Measurements from ENCODE around the gene RFX8.
A peak's percentile ranks its signal among the peaks of the same experiment; 100 is the strongest.

RFX8 gene

GRCh38 chr2:101427743-101428142 lies 47.2 kb downstream of the RFX8 start:
- TF ChIP-seq CTCF (IDR thresholded peaks at IDR 0.05; ENCODE audit: borderline replicate concordance, control extremely low read depth, extremely low read depth, insufficient read depth, missing control alignments), result no peak
- DNase-seq (ENCODE audit: low spot score), result no peak
- in situ Hi-C loops (cut with MboI; ENCODE audit: low sequenced_read_pairs, unreplicated experiment), result no loop called here

DNA sequence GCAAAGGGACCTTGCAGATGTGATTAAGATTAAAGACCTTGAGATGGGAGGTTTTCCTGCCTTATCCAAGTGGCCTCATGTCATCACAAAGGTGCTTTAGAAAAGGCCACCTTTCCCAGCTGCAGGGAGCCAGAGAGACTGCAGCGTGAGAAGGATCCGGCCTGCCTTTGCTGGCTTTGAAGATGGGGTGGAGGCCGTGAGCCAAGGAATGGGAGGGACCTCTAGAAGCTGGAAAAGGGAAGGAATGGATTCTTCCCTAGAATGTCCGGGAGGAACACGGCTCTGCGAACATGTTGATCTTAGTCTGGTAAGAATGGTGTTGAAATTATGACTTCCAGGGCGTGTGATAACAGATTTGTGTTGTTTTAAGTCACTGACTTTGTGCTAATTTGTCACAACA lies 47.7 kb downstream of the RFX8 start:
- in situ Hi-C loops (cut with MboI; ENCODE audit: low sequenced_read_pairs, unreplicated experiment), result no loop called here
- no peak for TF ChIP-seq CTCF (IDR thresholded peaks at IDR 0.05; ENCODE audit: borderline replicate concordance, control extremely low read depth, extremely low read depth, insufficient read depth, missing control alignments)

DNA sequence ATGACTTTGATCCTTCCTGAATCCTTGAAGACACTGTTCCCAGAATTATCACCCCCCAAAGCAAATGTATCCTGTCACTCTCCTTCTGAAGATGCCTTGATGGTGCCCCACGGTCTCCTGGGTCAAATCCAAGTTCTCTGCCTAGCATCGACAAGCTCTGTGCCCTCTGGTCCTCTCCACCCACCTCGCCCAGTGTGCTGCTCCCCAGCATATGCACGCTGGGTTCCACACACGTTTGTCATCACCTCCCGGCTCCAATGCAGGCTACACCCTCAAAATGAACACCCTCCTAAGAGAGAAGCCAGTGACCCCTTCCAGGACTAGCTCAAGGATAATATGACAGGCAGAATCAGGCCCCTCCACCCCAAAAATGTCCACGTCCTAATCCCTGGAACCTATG lies 48.1 kb downstream of the RFX8 start:
- no peak for TF ChIP-seq CTCF (IDR thresholded peaks at IDR 0.05; ENCODE audit: borderline replicate concordance, control extremely low read depth, extremely low read depth, insufficient read depth, missing control alignments)
- no peak for DNase-seq (ENCODE audit: low spot score)
- in situ Hi-C loops (cut with MboI; ENCODE audit: low sequenced_read_pairs, unreplicated experiment), result no loop called here

More for the DNA sequence above, 47.7 kb downstream of the RFX8 start:
- DNase-seq (ENCODE audit: low spot score), result no peak

DNA sequence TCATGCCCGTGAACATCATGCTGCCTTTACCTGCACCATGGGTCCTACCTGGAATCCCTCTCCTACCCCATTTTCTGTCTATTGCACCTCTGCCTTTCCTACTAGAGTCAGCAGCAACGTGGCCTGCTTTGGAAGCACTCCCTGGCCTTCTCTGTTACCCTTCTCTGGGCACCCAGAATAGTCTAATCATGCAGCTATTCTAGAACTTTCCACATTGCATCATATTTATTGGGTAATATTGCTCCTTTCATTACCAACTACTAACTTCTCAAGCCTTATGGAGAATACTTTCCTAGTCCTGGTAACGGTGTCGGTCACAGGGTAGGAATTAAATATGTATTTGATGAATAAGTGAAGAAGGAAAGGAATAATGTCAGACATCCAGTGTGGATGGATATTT lies 54.3 kb downstream of the RFX8 start:
- TF ChIP-seq CTCF (IDR thresholded peaks at IDR 0.05; ENCODE audit: borderline replicate concordance, control extremely low read depth, extremely low read depth, insufficient read depth, missing control alignments), result no peak
- in situ Hi-C loops (cut with MboI; ENCODE audit: low sequenced_read_pairs, unreplicated experiment), result loop anchor here (25.0 kb wide), 1 partner anchor 417 kb away; no protein-coding TSS in a partner anchor
- DNase-seq (ENCODE audit: low spot score), result no peak

- DNase-seq (ENCODE audit: low spot score), result peak; percentile 67
- peak; percentile 29 for TF ChIP-seq CTCF (IDR thresholded peaks at IDR 0.05; ENCODE audit: borderline replicate concordance, control extremely low read depth, extremely low read depth, insufficient read depth, missing control alignments)
- in situ Hi-C loops (cut with MboI; ENCODE audit: low sequenced_read_pairs, unreplicated experiment), result loop anchor here (25.0 kb wide), 1 partner anchor 418 kb away; no protein-coding TSS in a partner anchor
Observed at GRCh38 chr2:101419096-101419663, 55.7 kb downstream of the RFX8 start.

- in situ Hi-C loops (cut with MboI; ENCODE audit: low sequenced_read_pairs, unreplicated experiment), result loop anchor here (25.0 kb wide), 1 partner anchor 419 kb away; no protein-coding TSS in a partner anchor
- TF ChIP-seq CTCF (IDR thresholded peaks at IDR 0.05; ENCODE audit: borderline replicate concordance, control extremely low read depth, extremely low read depth, insufficient read depth, missing control alignments), result no peak
- no peak for DNase-seq (ENCODE audit: low spot score)
Observed at GRCh38 chr2:101418460-101419095, 56.3 kb downstream of the RFX8 start.
